Kidney epithelial cell (primary cell): ENCODE results near the gene CRB3. TPM values are rescaled to one million over a fixed set of nuclear protein-coding genes. Genes with fewer than 3 reads are reported as not detected.
"Not testable (repeated sequence)": the region's sequence is repeated elsewhere in the genome, so short reads cannot be mapped to it uniquely, and the experiment has no call there.

ENCODE experiments used
- DNase-seq: peaks from one replicate; pipeline ENCODE4 v3.0.0-alpha.2; 2010; ENCODE audit warnings: low read depth
- H3K27me3 ChIP-seq: 2 replicates; pipeline ENCODE4 v1.6.0; 2011; ENCODE audit warnings: low read length; ENCODE audit not compliant: control insufficient read depth, insufficient read depth
- H3K36me3 ChIP-seq: 2 replicates; pipeline ENCODE4 v1.5.1; 2011; ENCODE audit warnings: low read length; ENCODE audit not compliant: control insufficient read depth, insufficient read depth
- H3K4me3 ChIP-seq: 2 replicates; pipeline ENCODE4 v1.5.1; 2011; ENCODE audit warnings: low read depth, mild to moderate bottlenecking, control low read depth, low read length
- total RNA-seq: library from RNA; depleted of rRNA; stranded (reverse); fragments of >200 nt; gene quantifications from 2 replicates; pipeline ENCODE4 v1.2.3, GENCODE V29; 2015
- TF ChIP-seq, protein P1 (sequence below): IDR thresholded peaks from 2 replicates; pipeline ENCODE4 v1.5.1; 2011; ENCODE audit warnings: mild to moderate bottlenecking, moderate library complexity, low read length, control low read depth, inconsistent platforms; ENCODE audit not compliant: insufficient read depth, poor library complexity, severe bottlenecking

Gene CRB3
- total RNA-seq, 1 donor from 2014 or later: 87.8 TPM

DNA sequence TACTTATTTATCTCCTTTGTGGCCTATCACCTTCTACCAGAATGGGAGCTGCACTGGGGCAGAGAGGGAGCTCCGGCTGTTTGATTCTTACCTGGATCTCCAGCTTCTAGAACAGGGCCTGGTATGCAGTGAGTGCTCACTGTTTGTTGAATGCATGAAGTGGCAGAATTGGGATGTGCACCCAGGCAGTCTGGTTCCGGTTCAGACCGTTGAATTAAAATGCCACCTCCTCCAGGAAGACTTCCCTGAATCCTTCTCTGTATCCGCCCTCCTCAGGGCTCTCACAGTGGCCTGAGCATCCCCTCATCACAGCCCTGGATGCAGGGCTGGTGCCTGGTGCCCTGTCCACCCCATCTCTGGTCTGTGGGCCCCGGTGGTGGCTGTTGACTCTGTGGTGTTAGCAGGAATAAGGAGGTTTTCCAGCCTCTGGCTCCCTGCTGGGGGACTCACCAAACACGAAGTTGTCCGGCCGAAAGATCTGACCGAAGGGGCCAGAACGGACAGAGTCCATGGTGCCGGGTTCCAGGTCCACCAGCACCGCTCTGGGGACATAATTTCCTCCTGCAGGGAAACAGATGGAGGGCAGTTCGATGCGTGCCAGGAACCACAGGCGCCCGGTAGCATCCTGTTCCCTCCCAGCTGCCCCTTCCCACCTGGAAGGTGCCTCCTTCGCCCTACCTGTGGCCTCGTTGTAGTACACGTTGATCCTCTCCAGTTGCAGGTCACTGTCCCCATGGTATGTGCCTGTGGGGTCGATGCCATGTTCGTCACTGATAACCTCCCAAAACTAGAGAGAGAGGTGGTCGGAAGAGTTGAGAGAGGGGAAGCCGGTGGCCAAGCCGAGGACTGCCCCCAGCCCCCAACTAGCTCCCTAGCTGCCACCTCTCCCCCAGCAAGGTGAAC is 37.0 kb downstream of the CRB3 start:
- H3K4me3 ChIP-seq: peak overlapping the region; percentile 57
- TF ChIP-seq, protein P1, sequence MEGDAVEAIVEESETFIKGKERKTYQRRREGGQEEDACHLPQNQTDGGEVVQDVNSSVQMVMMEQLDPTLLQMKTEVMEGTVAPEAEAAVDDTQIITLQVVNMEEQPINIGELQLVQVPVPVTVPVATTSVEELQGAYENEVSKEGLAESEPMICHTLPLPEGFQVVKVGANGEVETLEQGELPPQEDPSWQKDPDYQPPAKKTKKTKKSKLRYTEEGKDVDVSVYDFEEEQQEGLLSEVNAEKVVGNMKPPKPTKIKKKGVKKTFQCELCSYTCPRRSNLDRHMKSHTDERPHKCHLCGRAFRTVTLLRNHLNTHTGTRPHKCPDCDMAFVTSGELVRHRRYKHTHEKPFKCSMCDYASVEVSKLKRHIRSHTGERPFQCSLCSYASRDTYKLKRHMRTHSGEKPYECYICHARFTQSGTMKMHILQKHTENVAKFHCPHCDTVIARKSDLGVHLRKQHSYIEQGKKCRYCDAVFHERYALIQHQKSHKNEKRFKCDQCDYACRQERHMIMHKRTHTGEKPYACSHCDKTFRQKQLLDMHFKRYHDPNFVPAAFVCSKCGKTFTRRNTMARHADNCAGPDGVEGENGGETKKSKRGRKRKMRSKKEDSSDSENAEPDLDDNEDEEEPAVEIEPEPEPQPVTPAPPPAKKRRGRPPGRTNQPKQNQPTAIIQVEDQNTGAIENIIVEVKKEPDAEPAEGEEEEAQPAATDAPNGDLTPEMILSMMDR: no peak
- H3K27me3 ChIP-seq: peaks cover 15% of the 10 kb centered on the region
- H3K36me3 ChIP-seq: no peaks in the 10 kb centered on the region
- no peak for DNase-seq

DNA sequence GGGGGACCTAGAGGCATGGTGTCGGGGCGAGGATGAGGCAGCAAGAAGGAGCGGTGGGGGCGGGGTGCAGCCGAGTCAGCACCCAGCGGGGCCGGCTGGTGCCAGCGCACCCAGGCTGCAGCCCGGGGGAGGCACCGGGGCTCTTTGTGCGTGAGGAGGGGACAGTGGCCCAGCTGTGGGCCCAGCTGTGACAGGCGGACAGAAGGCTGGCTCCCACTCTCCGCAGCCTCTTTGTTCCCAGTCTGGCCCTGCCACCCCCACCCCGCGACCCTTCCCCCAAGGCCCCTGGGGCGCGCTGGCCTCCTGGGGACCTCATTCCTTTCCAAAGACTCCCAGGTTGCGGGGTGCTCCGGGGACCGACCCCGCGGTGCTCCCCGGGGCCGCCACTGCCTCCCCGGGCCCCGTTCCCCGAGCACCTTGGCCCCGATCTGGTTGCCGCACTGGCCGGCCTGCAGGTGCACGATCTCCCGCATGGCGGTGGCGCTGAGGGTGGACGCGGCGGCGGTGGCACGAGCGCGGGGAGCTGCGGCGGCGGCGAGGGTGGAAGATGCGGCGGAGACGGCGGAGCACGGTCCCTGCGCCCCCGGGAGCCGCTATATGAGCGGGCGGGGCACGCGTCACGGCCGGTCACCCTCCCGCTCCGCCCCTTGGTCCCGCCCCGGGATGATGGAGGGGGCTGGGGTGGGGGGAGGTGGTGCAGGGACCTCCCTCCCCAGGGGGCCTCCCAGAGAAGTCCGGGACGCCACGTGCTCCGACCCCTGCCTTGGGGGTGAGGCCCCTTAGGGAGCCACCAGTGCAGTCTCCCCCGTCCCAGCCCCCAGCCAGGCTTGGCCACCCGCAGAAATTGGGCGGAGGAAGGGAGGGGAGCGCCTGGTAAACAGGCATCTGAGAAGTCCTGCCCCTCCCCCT is 37.9 kb downstream of the CRB3 start, which contains the start of gene TUBB4A:
Gene TUBB4A (minus strand): TSS at position 570 of the 909 bp plus-strand sequence. CDS start 97 bp downstream, at position 473.
- TF ChIP-seq, protein P1: no peak
- Histone ChIP-seq H3K36me3 (no peaks in the 10 kb centered on the region), H3K4me3 (peak within 1 kb of the TSS; percentile 57), H3K27me3 (peaks cover 15% of the 10 kb centered on the region)
- DNase-seq: no peak

DNA sequence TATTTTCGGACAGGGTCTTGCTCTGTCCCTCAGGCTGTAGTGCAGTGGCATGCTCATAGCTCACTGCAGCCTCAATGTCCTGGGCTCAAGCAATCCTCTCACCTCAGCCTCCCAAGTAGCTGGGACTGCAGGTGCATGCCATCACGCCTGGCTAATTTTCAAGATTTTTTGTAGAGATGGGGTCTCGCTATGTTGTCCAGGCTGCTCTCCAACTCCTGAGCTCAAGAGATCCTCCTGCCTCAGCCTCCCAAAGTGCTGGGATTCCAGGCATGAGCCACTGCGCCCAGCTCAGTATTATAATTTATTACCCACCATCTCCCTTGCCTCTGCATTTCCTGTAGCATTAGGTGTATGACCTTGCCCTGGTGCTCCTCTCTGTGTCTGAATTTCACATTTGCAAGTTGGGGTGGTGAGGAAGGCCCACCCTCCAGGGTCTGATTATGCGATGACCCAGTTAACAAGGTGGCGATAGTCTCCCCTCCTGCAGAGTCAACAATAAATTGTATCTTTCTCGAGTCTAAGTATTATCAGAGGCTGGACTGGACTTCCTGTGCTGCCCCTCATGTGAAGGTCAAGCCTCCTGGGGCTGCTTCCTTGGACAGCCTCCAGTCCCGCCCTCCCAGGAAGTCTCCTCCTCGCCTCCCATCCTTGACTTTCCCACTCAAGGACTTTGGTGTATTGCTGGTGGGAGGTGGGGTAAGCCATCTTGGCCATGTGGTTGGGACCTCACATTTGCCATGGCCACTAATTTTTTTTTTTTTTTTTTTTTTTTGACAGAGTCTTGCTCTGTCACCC is 39.5 kb downstream of the CRB3 start:
- DNase-seq: no peak
- Histone ChIP-seq H3K4me3 (no peak overlapping the region), H3K27me3 (peaks cover 15% of the 10 kb centered on the region), H3K36me3 (no peaks in the 10 kb centered on the region)
- TF ChIP-seq, protein P1: no peak

DNA sequence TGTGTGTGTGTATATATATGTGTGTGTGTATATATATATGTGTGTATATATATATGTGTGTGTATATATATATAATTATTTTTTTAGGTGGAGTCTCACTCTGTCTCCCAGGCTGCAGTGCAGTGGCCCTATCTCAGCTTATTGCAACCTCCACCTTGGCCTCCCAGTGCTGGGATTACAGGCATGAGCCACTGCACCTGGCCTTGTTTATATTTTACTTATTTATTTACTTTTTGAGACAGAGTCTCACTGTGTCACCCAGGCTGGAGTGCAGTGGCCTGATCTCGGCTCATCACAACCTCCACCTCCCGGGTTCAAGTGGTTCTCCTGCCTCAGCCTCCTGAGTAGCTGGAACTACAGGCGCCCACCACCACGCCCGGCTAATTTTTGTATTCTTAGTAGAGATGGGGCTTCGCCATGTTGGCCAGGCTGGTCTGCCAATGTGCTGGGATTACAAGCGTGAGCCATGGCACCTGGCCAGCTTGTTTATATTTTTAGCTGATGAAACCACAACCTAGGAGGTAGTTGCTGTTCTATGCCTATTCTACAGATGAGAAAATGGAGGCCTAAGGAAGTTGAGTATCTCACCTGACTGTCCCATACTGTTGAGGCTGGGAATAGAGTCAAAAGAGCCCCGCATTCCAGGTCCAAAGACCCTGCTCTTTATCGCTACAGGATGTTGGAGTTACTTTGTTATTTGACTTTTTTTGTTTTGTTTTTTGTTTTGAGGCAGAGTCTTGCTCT is 44.1 kb downstream of the CRB3 start:
- not testable (repeated sequence) for H3K36me3 ChIP-seq, DNase-seq

DNA sequence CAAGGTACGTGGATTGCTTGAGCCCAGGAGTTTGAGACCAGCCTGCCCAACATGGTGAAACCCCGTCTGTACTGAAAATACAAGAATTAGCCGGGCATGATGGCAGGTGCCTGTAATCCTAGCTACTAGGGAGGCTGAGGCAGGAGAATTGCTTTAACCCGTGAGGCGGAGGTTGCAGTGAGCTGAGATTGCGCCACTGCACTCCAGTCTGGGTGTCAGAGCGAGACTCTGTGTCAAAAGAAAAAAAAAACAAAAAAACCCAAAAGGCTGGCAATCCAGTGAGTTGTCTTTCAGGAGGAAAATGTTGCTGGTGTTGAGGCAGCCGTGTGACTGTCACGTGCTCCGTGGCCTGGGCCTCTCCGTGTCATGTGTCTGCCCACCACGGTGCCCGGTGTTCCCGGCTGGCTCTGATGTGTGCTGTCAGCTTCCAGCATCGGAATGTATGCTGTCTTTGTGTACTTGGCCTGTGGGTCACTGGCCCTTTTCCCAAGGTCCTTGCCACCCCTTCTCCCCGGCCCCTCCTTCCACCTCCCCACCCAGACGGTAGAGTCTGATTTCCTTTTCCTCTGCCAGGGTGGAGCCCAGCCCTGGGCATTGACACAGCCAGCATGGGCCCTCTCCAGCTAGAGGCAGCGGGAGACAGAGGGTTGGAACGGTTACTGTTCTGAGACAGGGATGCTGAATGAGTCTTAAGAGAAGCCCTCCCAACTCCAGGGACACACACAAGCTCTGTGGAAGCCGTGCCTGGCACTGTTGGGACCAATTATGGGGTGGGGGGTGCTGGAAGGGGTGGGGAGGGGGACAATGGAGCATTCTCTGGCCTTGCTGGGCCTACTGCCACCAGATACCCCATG is 45.3 kb downstream of the CRB3 start:
- TF ChIP-seq, protein P1: no peak

More for the DNA sequence above, 44.1 kb downstream of the CRB3 start:
- H3K4me3 ChIP-seq, H3K27me3 ChIP-seq: not testable (repeated sequence)

More for the DNA sequence above, 45.3 kb downstream of the CRB3 start:
- DNase-seq: no peak
- no peaks in the 10 kb centered on the region for H3K36me3 ChIP-seq
- no peak overlapping the region for H3K4me3 ChIP-seq
- H3K27me3 ChIP-seq: no peaks in the 10 kb centered on the region
